HG03460 (cell line): ENCODE results near the gene RRP7A.
"Not testable (repeated sequence)": the region's sequence is repeated elsewhere in the genome, so short reads cannot be mapped to it uniquely, and the experiment has no call there.

ENCODE experiments used
- ATAC-seq: cut with Tn5 transposase; IDR thresholded peaks from one replicate; pipeline ENCODE4 v1.9.1; 2021; ENCODE audit not compliant: unreplicated experiment

The RRP7A gene

DNA sequence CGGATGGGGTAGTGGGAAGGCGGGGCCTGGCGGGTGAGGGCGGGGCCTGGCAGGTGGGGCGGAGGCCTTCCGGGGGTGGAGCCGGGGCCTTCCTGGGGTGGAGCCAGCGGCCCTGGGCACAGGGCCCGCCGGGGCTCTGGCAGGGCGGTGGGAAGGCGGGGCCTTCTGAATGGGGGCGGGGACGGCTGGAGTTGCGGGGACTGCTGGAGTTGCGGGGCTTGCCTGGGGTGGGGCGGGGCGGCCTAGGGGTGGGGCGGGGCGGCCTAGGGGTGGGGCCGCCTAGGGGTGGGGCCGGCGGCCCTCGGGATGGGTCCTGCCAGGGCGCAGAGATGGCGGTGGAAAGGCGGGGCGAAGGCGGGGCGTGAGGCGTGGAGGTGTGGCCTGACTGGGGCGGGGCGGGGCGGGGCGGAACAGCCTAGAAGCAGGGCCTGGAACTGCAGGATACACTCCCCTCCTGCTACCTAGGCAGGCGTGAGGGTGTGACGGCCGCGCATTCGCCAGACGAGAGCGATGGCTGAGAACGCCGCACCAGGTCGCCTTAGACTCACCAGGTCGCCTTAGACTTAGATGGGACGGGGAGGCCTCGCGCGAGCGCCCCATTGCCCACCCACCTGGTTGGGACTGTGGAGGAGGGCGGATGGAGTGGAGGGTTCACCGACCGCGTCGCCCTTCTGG, 19.3 kb downstream of the RRP7A start:
- ATAC-seq, result peak; percentile 68

GRCh38 chr22:42499773-42500160, 19.8 kb downstream of the RRP7A start:
- not testable (repeated sequence) for ATAC-seq

GRCh38 chr22:42495533-42496141, 24.0 kb downstream of the RRP7A start:
- ATAC-seq, result not testable (repeated sequence)

DNA sequence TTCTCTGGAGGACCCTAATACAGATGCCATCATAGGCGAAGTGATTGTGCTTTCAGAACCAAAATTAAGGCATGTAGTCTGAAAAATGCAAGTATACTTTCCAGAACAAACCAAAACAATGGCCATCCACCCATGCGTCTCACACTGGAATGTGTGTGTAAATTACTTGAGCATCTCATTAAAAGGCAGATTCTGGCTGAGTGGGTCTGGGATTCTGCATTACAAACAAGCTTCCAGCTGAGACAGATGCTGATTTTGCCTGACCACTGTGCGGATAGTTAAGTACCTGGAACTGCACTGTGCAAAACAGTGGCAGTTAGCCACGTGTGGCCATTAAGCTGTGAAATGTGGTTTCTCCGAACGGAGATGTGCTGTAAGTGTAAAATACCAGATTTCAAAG, 26.2 kb downstream of the RRP7A start:
- ATAC-seq, result no peak

- no peak for ATAC-seq
Observed at GRCh38 chr22:42492323-42492690, 27.3 kb downstream of the RRP7A start.

- ATAC-seq, result no peak
Observed at GRCh38 chr22:42490243-42490832, 29.3 kb downstream of the RRP7A start.

DNA sequence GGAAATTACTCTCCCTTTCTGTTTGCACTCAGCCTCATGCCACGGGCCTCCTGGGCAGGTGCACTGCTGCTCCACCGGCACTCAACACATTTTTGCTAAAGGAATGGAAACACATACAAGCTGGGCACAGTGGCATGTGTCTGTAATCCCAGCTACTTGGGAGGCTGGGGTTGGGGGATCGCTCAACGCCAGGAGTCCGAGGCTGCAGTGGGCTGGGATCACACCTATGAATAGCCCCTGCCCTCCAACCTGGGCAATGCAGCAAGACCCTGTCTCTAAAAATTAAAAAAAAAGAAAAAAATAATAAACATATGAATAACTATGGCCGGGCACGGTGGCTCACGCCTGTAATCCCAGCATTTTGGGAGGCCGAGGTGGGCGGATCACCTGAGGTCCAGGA, 30.6 kb downstream of the RRP7A start:
- no peak for ATAC-seq

DNA sequence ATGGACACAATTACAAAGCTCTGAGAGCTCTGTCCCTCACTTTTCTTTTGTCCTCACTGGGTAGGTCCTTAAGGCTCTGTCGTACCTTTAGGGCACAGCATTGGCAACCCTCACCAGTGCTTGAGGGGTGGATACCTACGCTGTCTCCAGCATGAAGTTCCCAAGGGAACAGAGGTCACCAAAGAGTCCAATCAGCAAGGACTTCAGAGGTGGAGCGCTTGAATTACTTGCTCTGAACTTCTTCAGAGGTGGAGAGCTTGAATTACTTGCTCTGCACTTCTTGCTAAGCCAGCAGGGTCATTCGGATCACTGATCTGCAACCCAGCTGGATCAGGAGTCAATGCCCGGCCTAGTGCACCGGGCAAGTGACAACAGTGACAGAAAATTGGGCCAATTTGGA, 35.1 kb downstream of the RRP7A start:
- no peak for ATAC-seq

DNA sequence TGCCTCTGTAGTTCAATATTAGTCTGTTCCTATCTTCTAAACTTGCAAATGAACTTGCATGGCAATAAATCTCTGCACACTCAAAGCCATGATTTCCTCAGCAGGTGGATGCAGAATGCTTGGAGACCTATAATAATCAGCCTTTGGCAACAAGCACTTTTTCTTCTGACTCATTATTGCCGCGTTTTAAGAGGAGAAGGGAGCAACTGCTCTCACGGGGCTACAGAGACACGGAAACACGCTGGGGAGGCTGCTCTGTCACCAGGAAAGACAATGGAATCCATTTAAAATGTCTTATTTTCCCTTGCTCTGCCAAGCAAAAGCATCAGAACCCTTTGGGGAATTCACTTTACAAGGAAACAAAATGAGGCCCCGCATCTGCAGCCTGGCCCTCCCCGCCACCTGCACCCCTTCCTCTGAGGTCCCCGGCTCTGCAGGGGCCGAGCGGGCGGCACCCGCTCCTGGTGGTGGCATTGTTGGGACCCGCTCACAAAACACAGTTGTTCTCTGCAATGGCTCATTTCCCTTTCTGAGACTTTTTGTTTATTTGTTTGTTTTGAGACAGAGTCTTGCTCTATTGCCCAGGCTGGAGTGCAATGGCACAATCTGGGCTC, 35.9 kb downstream of the RRP7A start:
- ATAC-seq, result not testable (repeated sequence)

GRCh38 chr22:42475122-42475521, 44.5 kb downstream of the RRP7A start:
- ATAC-seq, result no peak

GRCh38 chr22:42473484-42474193, 46.0 kb downstream of the RRP7A start:
- no peak for ATAC-seq

- ATAC-seq, result no peak
Observed at GRCh38 chr22:42472671-42473070, 46.9 kb downstream of the RRP7A start.

DNA sequence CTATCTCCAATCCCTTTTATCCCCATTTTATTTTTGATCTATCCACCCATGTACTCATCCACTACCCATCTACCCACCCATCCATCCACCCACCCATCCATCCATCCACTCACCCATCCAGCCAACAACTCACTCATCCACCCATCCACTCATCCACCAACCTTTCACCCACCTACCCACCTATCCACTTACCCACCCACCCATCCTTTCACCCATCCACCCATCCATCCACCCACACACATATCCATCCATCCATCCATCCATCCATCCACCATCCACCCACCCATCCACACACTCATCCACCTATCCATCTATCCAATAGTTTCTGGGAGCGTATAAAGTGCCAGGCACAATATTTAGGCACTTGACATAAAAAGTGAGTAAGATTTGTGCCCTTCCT, 48.2 kb downstream of the RRP7A start:
- no peak for ATAC-seq

DNA sequence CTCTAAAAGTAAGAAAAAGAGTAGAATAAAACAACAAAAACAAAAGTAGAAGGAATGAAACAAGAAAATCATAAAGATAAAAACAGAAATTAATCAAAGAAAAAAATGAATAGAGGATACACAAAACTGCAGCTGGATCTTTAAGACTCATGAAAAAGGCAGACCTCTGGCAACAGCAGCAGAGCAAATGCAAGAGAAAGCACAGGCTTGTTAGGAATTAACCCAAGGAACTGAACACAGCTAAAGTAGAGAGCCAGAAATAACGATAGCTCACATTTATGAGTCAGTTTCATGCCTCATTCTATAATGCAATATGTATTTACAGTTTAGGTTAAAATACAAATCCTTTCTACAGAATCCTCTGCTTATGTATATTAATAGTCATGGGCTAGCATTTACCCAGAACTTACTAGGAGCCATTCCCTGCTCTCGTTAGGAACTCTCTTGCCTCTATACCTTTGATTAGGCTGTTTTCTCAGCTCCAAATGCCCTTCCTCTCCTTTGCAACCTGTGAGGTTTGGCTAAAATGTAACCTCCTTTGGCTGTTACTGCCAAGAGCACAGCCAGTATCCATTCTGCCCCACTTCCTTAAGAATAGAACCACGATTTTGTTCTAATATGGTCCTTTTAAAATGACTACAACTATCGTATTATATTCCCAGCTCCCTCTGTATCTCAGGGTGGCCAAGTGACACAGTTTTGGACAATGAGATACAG, 49.1 kb downstream of the RRP7A start:
- ATAC-seq, result no peak

DNA sequence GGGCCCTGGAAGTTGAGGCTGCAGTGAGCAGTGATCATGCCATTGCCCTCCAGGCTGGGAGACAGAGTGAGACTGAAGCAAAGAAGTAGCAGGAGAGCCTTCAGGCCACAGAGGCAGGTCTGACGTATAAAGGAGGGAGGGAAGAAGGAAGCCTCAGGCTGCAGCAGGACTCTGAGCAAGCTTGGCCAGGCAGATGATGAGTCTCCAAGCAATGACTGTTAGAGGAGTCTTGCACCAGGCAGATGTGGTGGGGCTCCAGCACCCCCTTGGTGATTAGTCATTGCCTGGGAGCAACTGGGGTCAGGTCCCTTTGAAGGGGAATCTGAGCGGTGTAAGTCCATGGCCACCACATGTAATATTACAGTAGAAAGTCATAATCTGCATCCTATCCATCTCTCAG, 50.8 kb downstream of the RRP7A start:
- ATAC-seq, result no peak

DNA sequence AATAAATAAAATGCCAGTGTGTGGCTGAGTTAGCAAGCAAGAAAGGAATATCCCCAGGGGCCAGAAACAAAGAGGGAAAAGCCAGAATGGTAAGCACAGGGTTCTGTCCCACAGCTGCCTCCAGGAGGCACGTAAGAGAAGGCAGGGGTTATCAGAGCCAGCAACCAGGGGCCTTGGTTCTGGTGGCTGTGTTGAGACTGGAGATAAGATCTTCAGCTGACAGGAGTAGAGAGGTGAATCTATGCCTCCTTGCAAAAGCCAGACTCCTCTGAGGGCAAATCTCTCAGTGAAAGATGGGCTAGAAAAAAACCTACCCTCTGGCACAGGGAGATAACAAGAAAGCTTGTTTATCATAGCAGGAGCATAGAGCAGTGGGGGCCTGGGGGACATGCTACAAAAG, 57.6 kb downstream of the RRP7A start:
- ATAC-seq, result no peak

DNA sequence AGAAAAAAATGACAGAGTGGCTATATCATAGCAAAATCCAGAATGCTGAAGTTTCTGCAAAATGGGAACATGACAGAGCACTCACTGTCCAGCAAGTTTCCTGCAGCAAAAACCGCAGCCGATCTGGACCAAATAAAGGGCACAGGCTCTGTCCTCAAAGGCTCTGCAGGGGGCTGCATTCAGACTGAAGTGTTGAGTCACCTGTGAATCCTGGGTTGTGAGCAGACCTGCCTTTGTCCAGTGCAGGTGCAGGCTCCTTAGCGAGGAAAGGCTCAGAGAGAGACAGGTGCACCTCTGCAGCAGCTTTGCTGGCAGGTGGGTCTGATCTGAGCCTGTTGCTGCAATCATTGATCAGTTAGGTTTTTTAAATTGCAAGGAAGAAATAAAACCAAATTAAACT, 58.1 kb downstream of the RRP7A start:
- no peak for ATAC-seq
